Stimulated activated naive CD8-positive, alpha-beta T cell treated with anti-CD3 and anti-CD28 coated beads, Interleukin-15, Interleukin-2, amounts not matched to agents 100 U/mL and 50 U/mL, for 24 hours (primary cell): ENCODE results near the gene PLP1.
A peak's percentile ranks its signal among the peaks of the same experiment; 100 is the strongest.
"Not testable (repeated sequence)": the region's sequence is repeated elsewhere in the genome, so short reads cannot be mapped to it uniquely, and the experiment has no call there.

Experiments
- ATAC-seq: fragments of 150-1000 bp; cut with Tn5 transposase; one replicate; pipeline ENCODE4 v1.10.0; 2021
- DNase-seq: peaks from one replicate; pipeline ENCODE4 v3.0.0; 2021

The PLP1 gene, protein sequence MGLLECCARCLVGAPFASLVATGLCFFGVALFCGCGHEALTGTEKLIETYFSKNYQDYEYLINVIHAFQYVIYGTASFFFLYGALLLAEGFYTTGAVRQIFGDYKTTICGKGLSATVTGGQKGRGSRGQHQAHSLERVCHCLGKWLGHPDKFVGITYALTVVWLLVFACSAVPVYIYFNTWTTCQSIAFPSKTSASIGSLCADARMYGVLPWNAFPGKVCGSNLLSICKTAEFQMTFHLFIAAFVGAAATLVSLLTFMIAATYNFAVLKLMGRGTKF

DNA sequence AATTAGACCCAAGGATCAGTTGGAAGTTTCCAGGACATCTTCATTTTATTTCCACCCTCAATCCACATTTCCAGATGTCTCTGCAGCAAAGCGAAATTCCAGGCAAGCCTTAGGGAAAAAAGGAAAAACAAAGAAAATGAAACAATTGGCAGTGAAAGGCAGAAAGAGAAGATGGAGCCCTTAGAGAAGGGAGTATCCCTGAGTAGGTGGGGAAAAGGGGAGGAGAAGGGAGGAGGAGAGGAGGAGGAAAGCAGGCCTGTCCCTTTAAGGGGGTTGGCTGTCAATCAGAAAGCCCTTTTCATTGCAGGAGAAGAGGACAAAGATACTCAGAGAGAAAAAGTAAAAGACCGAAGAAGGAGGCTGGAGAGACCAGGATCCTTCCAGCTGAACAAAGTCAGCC lies at the start of gene PLP1:
TSS of gene PLP1 (plus strand) at position 295 of the 400 bp plus-strand sequence. CDS start 156 bp downstream, outside the sequence.
- ATAC-seq: no peak

DNA sequence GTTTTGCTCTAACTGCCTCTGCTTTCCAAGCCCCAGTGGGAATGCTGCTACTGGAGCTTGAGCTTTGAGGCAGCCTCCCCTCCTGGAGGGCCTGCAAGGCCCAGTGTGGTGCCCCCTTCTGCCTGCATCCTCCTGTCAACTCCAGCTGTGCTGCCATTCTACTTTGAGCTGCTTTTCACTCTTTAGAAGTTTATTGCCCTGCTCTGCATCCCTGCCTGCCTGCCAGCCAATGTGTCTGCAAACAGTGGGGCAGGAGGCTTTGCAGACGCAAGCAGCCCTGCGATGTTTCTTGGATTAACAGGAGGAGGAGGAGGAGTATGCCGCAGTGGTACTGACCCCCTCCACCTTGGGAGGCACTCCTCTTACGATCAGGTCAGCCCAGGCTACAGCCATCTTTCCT lies 49.5 kb upstream of the PLP1 start:
- DNase-seq (no peak), ATAC-seq (no peak)

More for the DNA sequence above, at the start of gene PLP1:
- no peak for DNase-seq

DNA sequence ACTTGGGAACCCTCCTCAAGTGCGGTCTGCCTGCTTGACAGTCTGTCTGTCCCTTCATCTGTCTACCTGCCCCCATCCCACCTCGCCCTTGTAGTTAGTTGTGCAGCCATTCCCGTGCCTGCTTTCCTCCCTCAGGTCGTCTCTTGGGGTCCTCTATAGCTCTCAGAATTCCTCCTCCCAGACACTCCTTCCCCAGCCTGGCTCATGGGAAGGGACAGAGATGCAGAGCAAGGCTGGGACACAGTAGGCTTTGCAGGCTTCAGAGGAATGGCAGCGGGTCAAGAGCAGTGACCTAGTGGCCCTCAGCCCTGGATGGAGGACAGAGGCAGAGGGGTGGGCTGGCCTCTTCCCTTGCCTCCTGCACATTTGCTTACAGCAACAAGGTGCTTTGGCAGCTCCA lies 47.6 kb upstream of the PLP1 start:
- DNase-seq (no peak), ATAC-seq (no peak)

- ATAC-seq (no peak), DNase-seq (no peak)
Observed at GRCh38 chrX:103730147-103730795, 46.4 kb upstream of the PLP1 start.

GRCh38 chrX:103730796-103731493 lies 45.7 kb upstream of the PLP1 start:
- DNase-seq (no peak), ATAC-seq (no peak)

DNA sequence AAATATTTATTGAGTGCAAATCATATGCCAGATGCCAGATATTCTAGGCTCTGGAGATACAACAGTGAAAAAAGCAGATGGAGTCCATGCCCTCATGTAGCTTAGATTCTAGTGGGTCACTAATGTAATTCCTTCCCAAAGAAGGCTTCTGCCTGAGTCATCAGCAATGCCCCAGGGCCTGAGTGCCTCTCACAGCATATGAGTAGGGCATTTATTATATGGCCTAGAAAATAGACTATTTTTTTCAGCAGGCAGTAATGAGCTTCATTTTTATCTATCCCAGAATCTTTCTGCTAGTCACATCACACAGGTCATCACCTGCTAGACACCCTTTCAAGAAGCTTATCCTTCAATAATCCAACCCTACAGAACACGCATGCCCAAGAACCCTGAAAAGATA lies 43.6 kb upstream of the PLP1 start:
- DNase-seq (no peak), ATAC-seq (no peak)

DNA sequence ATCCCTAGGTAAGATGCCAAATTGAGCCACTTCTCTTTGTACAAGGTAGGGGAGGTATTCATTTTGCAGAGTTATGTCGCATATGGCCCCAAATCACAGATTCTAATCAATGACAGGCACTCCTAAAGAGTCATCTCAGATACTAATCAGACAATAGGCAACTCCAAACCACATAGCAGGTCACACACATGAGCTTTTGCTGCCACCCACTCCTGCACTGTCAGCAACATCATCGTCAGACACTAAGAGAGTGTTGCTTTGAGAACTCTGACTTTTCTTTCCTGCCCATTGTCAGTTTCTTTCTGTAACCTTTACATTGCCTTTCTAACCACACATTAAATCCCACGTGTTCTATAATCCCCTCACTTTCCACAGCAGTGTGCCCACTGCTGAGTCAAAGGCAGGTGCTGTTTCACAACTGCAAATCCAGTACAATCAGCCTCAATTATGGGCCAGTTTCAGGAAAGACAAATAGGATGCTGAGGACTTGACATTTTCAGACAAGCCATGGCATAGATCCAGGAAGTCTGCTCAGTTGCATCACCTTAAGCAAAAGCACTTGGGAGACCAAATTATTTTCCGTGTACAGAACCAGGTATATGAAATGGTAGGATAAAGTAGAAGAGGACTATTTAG lies 42.4 kb upstream of the PLP1 start:
- peak; percentile 8 for DNase-seq
- peak; percentile 90 for ATAC-seq

- DNase-seq (no peak), ATAC-seq (no peak)
Observed at GRCh38 chrX:103737696-103738095, 38.9 kb upstream of the PLP1 start.

DNA sequence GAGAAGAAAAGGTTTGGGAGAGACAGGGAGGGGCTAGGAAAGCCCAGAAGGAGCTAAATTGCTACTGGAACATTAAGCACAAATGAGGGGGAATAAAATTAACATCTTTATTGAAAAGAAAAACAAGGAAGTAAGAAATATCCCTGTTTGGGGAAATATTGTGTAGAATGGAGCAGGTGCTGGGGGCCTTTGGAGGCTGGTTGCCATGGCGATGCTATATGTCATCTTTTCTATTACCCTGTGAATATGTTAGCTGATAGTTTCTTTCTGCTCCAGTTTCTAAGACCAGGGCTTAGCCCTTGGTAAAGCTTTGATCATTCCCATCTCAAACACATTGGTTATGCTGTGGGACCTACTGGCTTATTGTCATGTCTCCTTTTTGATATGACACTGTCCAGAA lies 37.2 kb upstream of the PLP1 start:
- ATAC-seq: no peak

GRCh38 chrX:103741879-103742278 lies 34.8 kb upstream of the PLP1 start:
- DNase-seq (no peak), ATAC-seq (no peak)

More for the DNA sequence above, 37.2 kb upstream of the PLP1 start:
- no peak for DNase-seq

GRCh38 chrX:103742339-103742738 lies 34.3 kb upstream of the PLP1 start:
- DNase-seq: no peak
- no peak for ATAC-seq

DNA sequence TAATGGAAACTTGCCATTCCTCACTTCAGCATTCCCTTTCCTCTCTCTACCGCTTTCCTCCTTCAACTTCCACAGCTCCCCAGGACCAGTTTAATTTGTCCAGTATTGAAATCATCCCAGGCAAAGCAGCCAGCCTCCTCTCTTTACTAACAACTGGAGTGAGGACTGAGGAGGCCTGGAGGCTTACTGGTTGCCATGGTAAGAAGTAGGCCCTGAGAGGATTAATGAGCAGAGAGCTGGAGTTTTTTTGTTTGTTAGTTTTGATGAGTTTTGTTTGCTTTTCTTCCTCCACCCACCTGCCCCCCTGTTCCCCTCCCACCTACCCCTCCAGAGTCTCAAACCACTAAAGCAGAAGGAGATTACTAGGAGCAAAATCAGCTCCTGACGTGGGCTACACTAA lies 29.5 kb upstream of the PLP1 start:
- DNase-seq (no peak), ATAC-seq (no peak)

DNA sequence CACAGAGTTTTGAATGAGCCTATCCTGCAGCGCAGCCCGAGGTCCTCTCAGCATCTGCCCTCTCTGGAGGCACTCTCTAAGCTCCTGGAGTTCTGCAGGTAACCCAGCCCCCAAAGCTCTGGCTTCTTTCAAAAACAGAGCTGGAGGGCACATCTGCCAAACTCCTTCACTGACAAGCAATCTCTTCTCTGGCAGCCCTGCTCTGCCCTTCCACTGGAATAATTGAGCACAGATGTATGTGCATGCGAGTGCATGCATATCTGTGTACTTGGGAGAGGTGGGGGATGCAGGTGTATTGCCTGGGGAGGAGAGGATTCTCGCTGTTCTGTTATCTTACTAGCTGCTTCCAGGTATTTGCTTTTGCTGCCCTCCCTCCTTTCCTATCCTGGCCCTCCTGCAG lies 22.2 kb upstream of the PLP1 start:
- no peak for ATAC-seq
- DNase-seq: no peak

DNA sequence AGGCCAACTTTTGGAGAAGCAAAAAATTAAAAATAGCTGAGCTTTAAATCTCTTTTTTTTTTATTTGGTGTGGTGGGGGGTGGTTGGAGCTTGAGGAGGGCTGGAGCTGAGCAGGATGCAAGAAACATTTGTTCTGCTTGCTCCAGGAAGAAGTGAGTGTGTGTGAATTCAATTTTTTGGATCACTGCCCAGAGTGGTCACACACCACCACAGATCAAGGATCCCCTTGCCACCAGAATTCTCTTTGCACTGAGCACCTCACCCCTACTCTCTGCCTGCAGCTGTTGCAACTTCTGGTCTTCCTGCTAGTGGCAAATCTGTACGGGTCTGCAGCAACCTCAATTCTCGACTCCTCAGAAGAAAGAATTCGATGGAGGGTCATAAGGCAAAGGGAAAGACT lies 19.9 kb upstream of the PLP1 start:
- no peak for DNase-seq

DNA sequence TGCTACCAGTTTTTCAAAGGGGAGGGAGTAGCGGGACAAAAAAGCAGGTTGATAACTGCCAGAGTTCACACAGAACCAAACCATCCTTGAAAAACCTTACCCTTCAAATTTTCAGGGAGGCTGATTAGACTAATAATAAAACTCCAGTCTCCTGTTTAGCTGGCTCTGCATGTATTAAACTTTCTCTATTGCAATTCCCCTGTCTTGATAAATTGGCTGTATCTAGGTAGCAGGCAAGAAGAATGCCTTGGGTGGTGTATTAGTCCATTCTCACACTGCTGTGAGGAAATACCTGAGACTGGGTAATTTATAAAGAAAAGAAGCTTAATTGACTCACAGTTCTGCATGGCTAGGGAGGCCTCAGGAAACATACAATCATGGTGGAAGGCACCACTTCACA lies 18.1 kb upstream of the PLP1 start:
- no peak for DNase-seq
- ATAC-seq: no peak

More for the DNA sequence above, 19.9 kb upstream of the PLP1 start:
- ATAC-seq: no peak

- DNase-seq, ATAC-seq: not testable (repeated sequence)
Observed at GRCh38 chrX:103763541-103763940, 13.1 kb upstream of the PLP1 start.

GRCh38 chrX:103766813-103767555 lies 9.7 kb upstream of the PLP1 start:
- DNase-seq, ATAC-seq: not testable (repeated sequence)

DNA sequence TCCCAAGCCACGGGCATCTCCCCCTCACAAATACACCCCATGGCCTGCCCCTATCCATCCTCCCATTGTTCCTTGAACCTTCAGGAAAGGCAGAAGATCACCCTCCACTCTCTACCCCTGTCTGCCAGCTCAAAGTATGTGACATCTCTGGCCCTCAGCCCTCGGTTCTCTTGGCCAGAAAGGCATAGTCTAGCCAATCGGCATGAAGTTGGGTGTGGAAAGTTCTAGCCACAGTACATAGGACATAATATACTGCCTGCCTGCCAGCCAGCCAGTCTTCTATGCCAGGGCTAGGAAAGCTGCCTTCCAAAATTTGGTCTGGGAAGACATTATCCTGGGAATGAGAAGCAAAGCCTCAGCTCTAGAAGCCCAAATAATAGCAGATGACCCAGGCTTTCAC lies 3.2 kb upstream of the PLP1 start:
- DNase-seq: no peak
- ATAC-seq: no peak

- ATAC-seq (no peak), DNase-seq (no peak)
Observed at GRCh38 chrX:103774070-103774642, 2.5 kb upstream of the PLP1 start.

DNA sequence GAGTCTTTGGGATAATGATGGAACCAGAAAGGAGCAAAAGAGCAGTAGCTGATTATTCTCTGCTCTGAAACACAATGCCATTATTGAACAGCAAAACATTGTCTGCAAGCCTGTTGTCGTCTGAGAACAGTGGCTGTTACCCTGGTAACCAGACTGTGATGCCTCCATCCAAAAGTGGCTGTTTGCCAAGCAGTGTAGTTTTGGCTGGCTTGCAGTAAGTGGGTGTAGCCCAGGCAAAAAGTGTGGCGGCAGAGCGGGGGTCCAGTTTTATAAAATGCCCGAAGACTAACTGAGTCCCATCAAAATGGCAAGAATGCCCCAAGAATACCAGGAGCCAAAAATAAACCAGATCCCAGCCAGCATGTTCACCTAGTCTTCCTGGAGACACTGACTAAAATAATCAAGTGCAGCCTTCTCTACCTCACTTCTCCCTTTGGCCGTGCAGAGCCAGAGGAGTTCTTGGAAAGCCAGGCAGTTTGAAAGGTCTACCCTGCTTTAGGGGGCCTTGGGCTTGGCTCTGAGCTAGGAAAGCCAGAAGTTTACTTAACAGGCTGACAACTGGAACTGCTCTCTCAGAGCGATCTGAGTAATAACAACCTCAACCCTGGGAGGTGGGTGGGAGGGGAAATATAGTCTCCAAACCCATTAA lies 2.6 kb downstream of the PLP1 start:
- DNase-seq: no peak
- no peak for ATAC-seq
